Endothelial cell of umbilical vein (primary cell): ENCODE results near the gene PDZD4. TPM values are rescaled to one million over a fixed set of nuclear protein-coding genes. Genes with fewer than 3 reads are reported as not detected.

Experiments used
- BruUV-seq: library from RNA; stranded (reverse); fragments of 400-500 nt; replicated peaks from 2 replicates; lab custom pipeline; 2021; lab: Mats Ljungman, UMichigan
- CTCF ChIA-PET: fragments of 300-600, 350-600 bp; sonication (Branson Sonifier 250); formaldehyde crosslinking; loops from one replicate; lab custom pipeline; 2021; ENCODE audit warnings: antibody characterized with exemption, inconsistent platforms; lab: Charles Lee
- POLR2A ChIA-PET: fragments of 300-600, 350-600 bp; sonication (Branson Sonifier 250); formaldehyde crosslinking; loops from one replicate; lab custom pipeline; 2021; ENCODE audit warnings: antibody characterized with exemption, inconsistent platforms; lab: Charles Lee
- DNase-seq: peaks from one replicate; pipeline ENCODE4 v3.0.0-alpha.2; 2011; ENCODE audit warnings: low read depth, low spot score
- FAIRE-seq: peaks from 2 replicates; lab custom pipeline; 2011; peaks lifted over from hg19 to GRCh38; lab: Jason Lieb, UNC
- H2AFZ ChIP-seq: 2 replicates; pipeline ENCODE4 v1.6.0; 2012; ENCODE audit warnings: low read depth, low read length, control low read depth, inconsistent platforms
- H3K27ac ChIP-seq: 2 replicates; pipeline ENCODE4 v1.5.1; 2011; ENCODE audit warnings: low read depth, mild to moderate bottlenecking, control low read depth, low read length, moderate library complexity; ENCODE audit not compliant: insufficient read depth
- H3K27me3 ChIP-seq, 2 experiments: 2 replicates each; pipeline versions ENCODE4 v1.6.0 to v1.6.1; 2011; ENCODE audit warnings: low read length in 2 of 2, mixed read lengths in 1 of 2; ENCODE audit not compliant: control insufficient read depth in 2 of 2, insufficient read depth in 2 of 2
- H3K36me3 ChIP-seq, 2 experiments: 2 replicates in 1 of 2; 3 replicates in 1 of 2; pipeline ENCODE4 v1.5.1; 2011; ENCODE audit warnings: low read length in 2 of 2, mild to moderate bottlenecking in 1 of 2, moderate library complexity in 1 of 2; ENCODE audit not compliant: control insufficient read depth in 2 of 2, insufficient read depth in 2 of 2; ENCODE audit errors: extremely low read depth in 1 of 2
- H3K4me1 ChIP-seq: 3 replicates; pipeline ENCODE4 v1.5.1; 2011; ENCODE audit warnings: mild to moderate bottlenecking, low read length; ENCODE audit not compliant: control insufficient read depth, insufficient read depth; ENCODE audit errors: extremely low read depth
- H3K4me2 ChIP-seq: 2 replicates; pipeline ENCODE4 v1.6.1; 2011; ENCODE audit warnings: low read length, control low read depth, mixed read lengths; ENCODE audit not compliant: insufficient read depth
- H3K4me3 ChIP-seq, 3 experiments: fragments of 200-600 bp in 1 of 3; sonication (generic), shearing (Covaris generic) in 1 of 3; replicated peaks in 1 of 3; 2 replicates each; pipeline ENCODE4 v1.5.1; 2011 to 2016; ENCODE audit warnings: control low read depth in 3 of 3, low read length in 3 of 3, mild to moderate bottlenecking in 2 of 3, inconsistent platforms in 1 of 3, low read depth in 1 of 3, moderate library complexity in 1 of 3; ENCODE audit not compliant: insufficient read depth in 1 of 3
- H3K79me2 ChIP-seq: 2 replicates; pipeline ENCODE4 v1.6.0; 2012; ENCODE audit warnings: low read length, inconsistent platforms; ENCODE audit not compliant: control insufficient read depth, insufficient read depth
- H3K9ac ChIP-seq: replicated peaks from 2 replicates; pipeline ENCODE3; 2011; ENCODE audit warnings: low read length, control low read depth; ENCODE audit not compliant: insufficient read depth; ENCODE audit errors: extremely low read depth
- H3K9me1 ChIP-seq: replicated peaks from 3 replicates; pipeline ENCODE4 v1.6.0; 2011; ENCODE audit warnings: mild to moderate bottlenecking, low read length; ENCODE audit not compliant: control insufficient read depth, insufficient read depth; ENCODE audit errors: extremely low read depth
- H3K9me3 ChIP-seq: replicated peaks from 2 replicates; pipeline ENCODE4 v1.5.1; 2012; ENCODE audit warnings: low read length, inconsistent platforms; ENCODE audit not compliant: control insufficient read depth, insufficient read depth
- H4K20me1 ChIP-seq: replicated peaks from 2 replicates; pipeline ENCODE3; 2011; ENCODE audit warnings: mild to moderate bottlenecking, low read length; ENCODE audit not compliant: control insufficient read depth, insufficient read depth; ENCODE audit errors: extremely low read depth
- CTCF ChIP-seq, 2 donors: IDR thresholded peaks; 1 replicate in 1 of 2; 2 replicates in 1 of 2; pipeline ENCODE4 v1.5.1; 2011; ENCODE audit warnings: low read length in 2 of 2, mild to moderate bottlenecking in 2 of 2, moderate library complexity in 2 of 2, control low read depth in 1 of 2, inconsistent platforms in 1 of 2, low read depth in 1 of 2; ENCODE audit not compliant: insufficient read depth in 1 of 2; ENCODE audit errors: extremely low read depth in 1 of 2
- EZH2 ChIP-seq: IDR thresholded peaks from 2 replicates; pipeline ENCODE4 v1.6.1; 2012; ENCODE audit warnings: borderline replicate concordance, low read depth, mild to moderate bottlenecking, moderate library complexity, low read length, inconsistent platforms; ENCODE audit not compliant: severe bottlenecking
- FOS ChIP-seq: IDR thresholded peaks from 2 replicates; pipeline ENCODE4 v1.6.1; 2011; ENCODE audit warnings: mild to moderate bottlenecking, low read length, moderate library complexity, borderline replicate concordance; ENCODE audit not compliant: insufficient read depth
- GATA2 ChIP-seq: IDR thresholded peaks from 2 replicates; pipeline ENCODE4 v1.7.0; 2011; ENCODE audit warnings: low read depth, mild to moderate bottlenecking, moderate library complexity, mixed read lengths, low read length; ENCODE audit not compliant: insufficient read length, insufficient read depth
- JUN ChIP-seq: IDR thresholded peaks from 2 replicates; pipeline ENCODE4 v1.6.1; 2011; ENCODE audit warnings: borderline replicate concordance, low read depth; ENCODE audit not compliant: insufficient read length, insufficient read depth
- MAX ChIP-seq: IDR thresholded peaks from 2 replicates; pipeline ENCODE4 v1.6.1; 2011; ENCODE audit not compliant: insufficient read depth, insufficient read length
- MYC ChIP-seq: IDR thresholded peaks from one replicate; pipeline ENCODE4 v1.6.1; 2011; ENCODE audit warnings: mild to moderate bottlenecking, low read depth, low read length
- POLR2A ChIP-seq: IDR thresholded peaks from 2 replicates; pipeline ENCODE4 v1.6.1; 2012; ENCODE audit warnings: low read depth, mild to moderate bottlenecking, control low read depth, low read length
- POLR2AphosphoS5 ChIP-seq: IDR thresholded peaks from 2 replicates; pipeline ENCODE4 v1.6.1; 2012; ENCODE audit warnings: low read depth, mild to moderate bottlenecking, control low read depth, low read length, moderate library complexity; ENCODE audit not compliant: insufficient read depth
- dilution Hi-C: fragments of 300-500 bp; cut with MboI; formaldehyde crosslinking; loops from one replicate; pipeline ENCODE4 v1.15.0; 2019; ENCODE audit warnings: low sequenced_read_pairs; ENCODE audit not compliant: extremely low pct_ligation_motif_present
- intact Hi-C: fragments of 100-400 bp; cut with micrococcal nuclease; formaldehyde crosslinking; loops from one replicate; pipeline ENCODE4 v1.10.0; 2022
- polyA plus RNA-seq, 4 experiments: library from polyadenylated mRNA; depleted of rRNA in 3 of 4; stranded (reverse) in 3 of 4; unstranded in 1 of 4; fragments of >200 nt; gene quantifications; 2 replicates each; pipeline versions ENCODE4 v1.2.1 to v1.2.3, GENCODE V29; 2011 to 2012; ENCODE audit warnings: missing spikeins in 1 of 4
- total RNA-seq: library from RNA; stranded (reverse); gene quantifications from 2 replicates; pipeline ENCODE4 v1.2.3, GENCODE V29; 2021

The PDZD4 gene
- total and polyA plus RNA-seq, 2 donors (not counting 3 experiments of a cell fraction or from before 2014, with no cell fraction given) = 0.07 to 0.09 TPM

GRCh38 chrX:153827016-153827415, 3.3 kb downstream of the PDZD4 start:
- dilution Hi-C loops = no loop called here
- Histone ChIP-seq H3K9ac (no peak overlapping the region), H3K27ac (no peak overlapping the region), H3K27me3 (peaks cover 28 to 38% of the 10 kb centered on the region in 2 experiments), H3K79me2 (no peaks in the 10 kb centered on the region), H3K4me1 (no peaks in the 10 kb centered on the region), H2AFZ (no peak overlapping the region), H3K36me3 (no peaks in the 10 kb centered on the region), H3K4me2 (no peak overlapping the region), H3K4me3 (no peak overlapping the region), H3K9me3 (no peaks in the 10 kb centered on the region), H3K9me1 (no peaks in the 10 kb centered on the region), H4K20me1 (no peaks in the 10 kb centered on the region)
- BruUV-seq = no TSS peak
- no peak for FAIRE-seq
- POLR2A ChIA-PET = no interaction called here
- no peak for DNase-seq
- CTCF ChIA-PET = no interaction called here
- intact Hi-C loops = no loop called here
- no peak for TF ChIP-seq CTCF (IDR thresholded peaks at IDR 0.05; ENCODE audit: extremely low read depth in 1 of 2, insufficient read depth in 1 of 2, low read depth in 1 of 2, low read length in 2 of 2)
- no peak for TF ChIP-seq MAX
- TF ChIP-seq FOS = no peak
- no peak for TF ChIP-seq JUN
- TF ChIP-seq GATA2 = no peak

GRCh38 chrX:153825042-153825441, 5.3 kb downstream of the PDZD4 start:
- no TSS peak for BruUV-seq
- H3K79me2 ChIP-seq = no peaks in the 10 kb centered on the region
- H3K4me3 ChIP-seq = no peak overlapping the region
- no peak for TF ChIP-seq POLR2AphosphoS5
- TF ChIP-seq FOS = no peak
- no peak for TF ChIP-seq JUN
- TF ChIP-seq MAX = no peak
- no peak for TF ChIP-seq POLR2A
- TF ChIP-seq CTCF (IDR thresholded peaks at IDR 0.05; ENCODE audit: extremely low read depth in 1 of 2, insufficient read depth in 1 of 2, low read depth in 1 of 2, low read length in 2 of 2) = no peak
- no peak for TF ChIP-seq EZH2
- no peak for TF ChIP-seq MYC
- no peak for TF ChIP-seq GATA2
- no peak for DNase-seq
- no peaks in the 10 kb centered on the region for H3K36me3 ChIP-seq
- H2AFZ ChIP-seq = no peak overlapping the region
- H3K27me3 ChIP-seq = peaks cover 20 to 27% of the 10 kb centered on the region in 2 experiments
- no peak overlapping the region for H3K4me2 ChIP-seq
- H3K4me1 ChIP-seq = no peaks in the 10 kb centered on the region
- intact Hi-C loops = no loop called here
- FAIRE-seq = no peak
- no peaks in the 10 kb centered on the region for H3K9me1 ChIP-seq
- H4K20me1 ChIP-seq = no peaks in the 10 kb centered on the region
- no peak overlapping the region for H3K9ac ChIP-seq
- ChIA-PET POLR2A (no interaction called here), CTCF (no interaction called here)
- H3K9me3 ChIP-seq = no peaks in the 10 kb centered on the region
- dilution Hi-C loops = no loop called here
- no peak overlapping the region for H3K27ac ChIP-seq
